H9 (cell line): ENCODE results near the gene C1QTNF9. TPM values are rescaled to one million over a fixed set of nuclear protein-coding genes. Genes with fewer than 3 reads are reported as not detected.

ENCODE experiments used
- DNase-seq: peaks from one replicate; pipeline ENCODE4 v3.0.0-alpha.2; 2017
- H2AFZ ChIP-seq: one replicate; pipeline ENCODE4 v1.6.1; 2013; ENCODE audit warnings: mild to moderate bottlenecking, low read length, control low read depth, moderate library complexity
- H2AK5ac ChIP-seq: 2 replicates; pipeline ENCODE4 v1.6.1; 2013; ENCODE audit warnings: low read length, control low read depth, mixed read lengths; ENCODE audit not compliant: insufficient read length
- H2BK120ac ChIP-seq: one replicate; pipeline ENCODE4 v1.6.1; 2013; ENCODE audit warnings: low read depth, mild to moderate bottlenecking, low read length, control low read depth, inconsistent platforms; ENCODE audit not compliant: poor library complexity, severe bottlenecking
- H2BK12ac ChIP-seq: 2 replicates; pipeline ENCODE4 v1.6.1; 2013; ENCODE audit warnings: low read length, control low read depth, mixed read lengths, low read depth; ENCODE audit not compliant: insufficient read length
- H2BK15ac ChIP-seq: 2 replicates; pipeline ENCODE4 v1.6.1; 2013; ENCODE audit warnings: low read depth, low read length, control low read depth
- H2BK20ac ChIP-seq: one replicate; pipeline ENCODE4 v1.6.1; 2013; ENCODE audit warnings: low read depth, mild to moderate bottlenecking, low read length, control low read depth, inconsistent platforms; ENCODE audit not compliant: poor library complexity, severe bottlenecking
- H2BK5ac ChIP-seq: 2 replicates; pipeline ENCODE4 v1.6.1; 2013; ENCODE audit warnings: low read length, control low read depth, mixed read lengths; ENCODE audit not compliant: insufficient read length
- H3K14ac ChIP-seq: 2 replicates; pipeline ENCODE4 v1.6.1; 2013; ENCODE audit warnings: low read length, control low read depth; ENCODE audit not compliant: insufficient read depth
- H3K18ac ChIP-seq: 2 replicates; pipeline ENCODE4 v1.6.1; 2013; ENCODE audit warnings: low read depth, mild to moderate bottlenecking, mixed read lengths, low read length, control low read depth; ENCODE audit not compliant: insufficient read length
- H3K23ac ChIP-seq: 2 replicates; pipeline ENCODE4 v1.6.1; 2013; ENCODE audit warnings: low read length, control low read depth, mixed read lengths, low read depth; ENCODE audit not compliant: insufficient read length
- H3K23me2 ChIP-seq: 2 replicates; pipeline ENCODE4 v1.6.1; 2013; ENCODE audit warnings: low read depth, mild to moderate bottlenecking, mixed read lengths, low read length, control low read depth; ENCODE audit not compliant: insufficient read length, poor library complexity, severe bottlenecking
- H3K27ac ChIP-seq: 2 replicates; pipeline ENCODE4 v1.5.1; 2013; ENCODE audit warnings: low read length, control low read depth, mixed read lengths, low read depth; ENCODE audit not compliant: insufficient read length
- H3K27me3 ChIP-seq: 2 replicates; pipeline ENCODE4 v1.6.1; 2013; ENCODE audit warnings: low read length, control low read depth, inconsistent platforms; ENCODE audit not compliant: insufficient read depth
- H3K4ac ChIP-seq: 2 replicates; pipeline ENCODE4 v1.6.1; 2013; ENCODE audit warnings: low read depth, mild to moderate bottlenecking, control low read depth, inconsistent platforms, low read length, moderate library complexity
- H3K4me1 ChIP-seq: 2 replicates; pipeline ENCODE4 v1.6.1; 2013; ENCODE audit warnings: low read length, control low read depth, inconsistent platforms; ENCODE audit not compliant: insufficient read depth
- H3K4me2 ChIP-seq: 2 replicates; pipeline ENCODE4 v1.6.1; 2013; ENCODE audit warnings: low read length, control low read depth, mixed read lengths; ENCODE audit not compliant: insufficient read length, insufficient read depth
- H3K56ac ChIP-seq: 2 replicates; pipeline ENCODE4 v1.6.1; 2013; ENCODE audit warnings: low read depth, mild to moderate bottlenecking, mixed read lengths, low read length, control low read depth; ENCODE audit not compliant: insufficient read length
- H3K79me1 ChIP-seq: 2 replicates; pipeline ENCODE4 v1.6.1; 2013; ENCODE audit warnings: low read depth, mild to moderate bottlenecking, moderate library complexity, low read length, control low read depth, inconsistent platforms; ENCODE audit not compliant: insufficient read depth, poor library complexity, severe bottlenecking
- H3K79me2 ChIP-seq: 2 replicates; pipeline ENCODE4 v1.6.1; 2013; ENCODE audit warnings: low read length, control low read depth, inconsistent platforms; ENCODE audit not compliant: insufficient read depth
- H3K9ac ChIP-seq: 2 replicates; pipeline ENCODE4 v1.6.1; 2013; ENCODE audit warnings: low read length, control low read depth, mixed read lengths; ENCODE audit not compliant: insufficient read length; ENCODE audit errors: extremely low read depth
- H3K9me3 ChIP-seq: one replicate; pipeline ENCODE4 v1.6.1; 2013; ENCODE audit warnings: low read depth, low read length, inconsistent platforms; ENCODE audit not compliant: control insufficient read depth
- H3T11ph ChIP-seq: one replicate; pipeline ENCODE4 v1.6.1; 2013; ENCODE audit warnings: mild to moderate bottlenecking, low read length, control low read depth, inconsistent platforms
- H4K20me1 ChIP-seq: one replicate; pipeline ENCODE4 v1.6.1; 2013; ENCODE audit not compliant: control insufficient read depth, insufficient read length, insufficient read depth
- H4K5ac ChIP-seq: 2 replicates; pipeline ENCODE4 v1.6.1; 2013; ENCODE audit warnings: low read depth, mild to moderate bottlenecking, mixed read lengths, low read length, control low read depth; ENCODE audit not compliant: insufficient read length
- H4K8ac ChIP-seq: replicated peaks from 2 replicates; pipeline ENCODE4 v1.6.1; 2013; ENCODE audit warnings: low read length, control low read depth, mixed read lengths, low read depth; ENCODE audit not compliant: insufficient read length
- H4K91ac ChIP-seq: 2 replicates; pipeline ENCODE4 v1.6.1; 2013; ENCODE audit warnings: low read depth, mild to moderate bottlenecking, moderate library complexity, mixed read lengths, low read length, control low read depth; ENCODE audit not compliant: insufficient read length
- H3K27ac Mint-ChIP-seq, 3 experiments: 2 replicates in 2 of 3; 3 replicates in 1 of 3; pipeline ENCODE4 v1.8.0; 2020 to 2021; ENCODE audit warnings: mixed read lengths in 3 of 3, mild to moderate bottlenecking in 1 of 3, moderate library complexity in 1 of 3
- H3K27me3 Mint-ChIP-seq: 2 replicates; pipeline ENCODE4 v1.8.0; 2021; ENCODE audit warnings: low read depth, mild to moderate bottlenecking, moderate library complexity, mixed read lengths
- H3K36me3 Mint-ChIP-seq, 3 experiments: 2 replicates in 2 of 3; 3 replicates in 1 of 3; pipeline ENCODE4 v1.8.0; 2020 to 2021; ENCODE audit warnings: low read depth in 3 of 3, mixed read lengths in 3 of 3; ENCODE audit not compliant: insufficient read depth in 1 of 3
- H3K4me1 Mint-ChIP-seq, 2 experiments: 2 replicates each; pipeline ENCODE4 v1.8.0; 2020; ENCODE audit warnings: mixed read lengths in 2 of 2
- H3K4me3 Mint-ChIP-seq, 2 experiments: 2 replicates in 1 of 2; 3 replicates in 1 of 2; pipeline ENCODE4 v1.8.0; 2020 to 2021; ENCODE audit warnings: mild to moderate bottlenecking in 2 of 2, mixed read lengths in 2 of 2, moderate library complexity in 1 of 2
- H3K9me3 Mint-ChIP-seq, 2 experiments: 2 replicates in 1 of 2; 3 replicates in 1 of 2; pipeline ENCODE4 v1.8.0; 2020; ENCODE audit warnings: mild to moderate bottlenecking in 2 of 2, mixed read lengths in 2 of 2, moderate library complexity in 1 of 2
- CTCF ChIP-seq: fragments of 200-600 bp; sonication (generic); conservative IDR thresholded peaks from 3 replicates; pipeline ENCODE4 v1.8.0; 2021; ENCODE audit warnings: antibody characterized with exemption, mild to moderate bottlenecking
- WGBS: extraction: QIAGEN DNeasy Blood & Tissue Kit; methylation state at CpG from one replicate; pipeline ENCODE4 v1.1.7; 2013; ENCODE audit warnings: missing lambda C conversion rate, low lambda C conversion rate, mixed read lengths; ENCODE audit not compliant: insufficient read length; ENCODE audit errors: extremely low coverage; 5-methylcytosine and 5-hydroxymethylcytosine counted together
- total RNA-seq: library from RNA; stranded (reverse); gene quantifications from 2 replicates; pipeline ENCODE4 v1.2.1, GENCODE V29; 2021

Gene C1QTNF9
- total RNA-seq, 1 experiment from 2014 or later: not detected

- H3K14ac ChIP-seq: no peak overlapping the region
- no peak overlapping the region for H2BK5ac ChIP-seq
- H3K18ac ChIP-seq: no peak overlapping the region
- H3K27me3 ChIP-seq: no peaks in the 10 kb centered on the region
- H3K4ac ChIP-seq: no peak overlapping the region
- no peak overlapping the region for H3K27ac ChIP-seq
- no peak overlapping the region for H3K23ac ChIP-seq
- no peak for DNase-seq
- no peak overlapping the region for H3K9ac ChIP-seq
- no peak overlapping the region for H2BK15ac ChIP-seq
- no peaks in the 10 kb centered on the region for H3K9me3 Mint-ChIP-seq
- H3K79me2 ChIP-seq: no peaks in the 10 kb centered on the region
- H2AK5ac ChIP-seq: no peak overlapping the region
- no peak overlapping the region for H4K91ac ChIP-seq
- H3K79me1 ChIP-seq: no peaks in the 10 kb centered on the region
- H3K27me3 Mint-ChIP-seq: peaks cover 16% of the 10 kb centered on the region
- no peaks in the 10 kb centered on the region for H3K23me2 ChIP-seq
- no peak overlapping the region for H4K8ac ChIP-seq
- H4K20me1 ChIP-seq: no peaks in the 10 kb centered on the region
- H3K4me1 Mint-ChIP-seq: no peaks in the 10 kb centered on the region
- H2BK12ac ChIP-seq: no peak overlapping the region
- no peak overlapping the region; a peak in 1 of 7 replicates for H3K27ac Mint-ChIP-seq
- H3K4me3 Mint-ChIP-seq: no peak overlapping the region
- no peaks in the 10 kb centered on the region for H3K4me1 ChIP-seq
- WGBS: no CpG with 5 or more reads among the region's 28 CpGs
- TF ChIP-seq CTCF: no peak
- no peak overlapping the region for H4K5ac ChIP-seq
- H3T11ph ChIP-seq: no peak overlapping the region
- no peak overlapping the region for H2BK20ac ChIP-seq
- no peaks in the 10 kb centered on the region for H3K9me3 ChIP-seq
- no peak overlapping the region for H3K56ac ChIP-seq
- H2AFZ ChIP-seq: no peak overlapping the region
- H3K36me3 Mint-ChIP-seq: no peaks in the 10 kb centered on the region; a peak in 1 of 7 replicates
- no peak overlapping the region for H3K4me2 ChIP-seq
- H2BK120ac ChIP-seq: no peak overlapping the region
Measured at GRCh38 chr13:24323036-24323738, 13.8 kb downstream of the C1QTNF9 start.
